HG02642 (cell line): ENCODE results near the gene NACC2.

Source experiments
- ATAC-seq: cut with Tn5 transposase; IDR thresholded peaks from one replicate; pipeline ENCODE4 v1.9.1; 2021; ENCODE audit warnings: mild to moderate bottlenecking; ENCODE audit not compliant: unreplicated experiment, poor library complexity

Gene NACC2

DNA sequence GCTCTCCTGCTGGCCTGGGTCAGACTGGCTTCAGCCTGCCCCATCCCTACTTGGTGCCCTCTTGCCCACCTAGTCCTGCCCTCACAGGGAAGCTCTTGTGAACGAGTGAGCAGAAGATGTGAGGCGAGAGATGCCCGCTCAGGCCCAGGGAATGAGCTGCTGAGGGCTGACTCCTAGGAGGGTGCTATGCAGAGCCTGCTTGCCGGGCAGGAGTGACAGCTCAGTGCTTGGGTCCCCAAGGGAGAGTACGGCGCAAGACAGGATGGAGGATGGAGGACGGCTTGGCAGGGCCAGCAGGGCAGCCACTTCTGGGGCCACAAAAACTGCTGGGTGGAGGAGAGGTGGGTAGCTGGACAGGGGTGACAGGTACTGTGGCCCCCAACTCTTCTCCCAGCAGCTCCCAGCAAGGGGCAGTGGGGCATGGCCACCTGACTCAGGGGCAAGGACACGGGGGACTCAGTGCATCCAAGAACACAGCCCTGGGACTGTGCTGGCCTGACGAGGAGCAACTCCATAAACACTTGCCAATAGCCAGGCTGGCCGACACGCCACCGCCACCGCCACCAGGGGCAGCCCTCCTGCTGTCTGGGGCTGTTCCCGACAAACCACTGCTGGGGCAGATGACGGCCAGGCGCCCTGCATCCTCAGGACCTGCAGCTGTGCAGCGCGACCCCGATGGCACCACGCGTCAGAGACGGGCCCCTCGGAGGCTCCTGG, 78.4 kb downstream of the NACC2 start:
- no peak for ATAC-seq

DNA sequence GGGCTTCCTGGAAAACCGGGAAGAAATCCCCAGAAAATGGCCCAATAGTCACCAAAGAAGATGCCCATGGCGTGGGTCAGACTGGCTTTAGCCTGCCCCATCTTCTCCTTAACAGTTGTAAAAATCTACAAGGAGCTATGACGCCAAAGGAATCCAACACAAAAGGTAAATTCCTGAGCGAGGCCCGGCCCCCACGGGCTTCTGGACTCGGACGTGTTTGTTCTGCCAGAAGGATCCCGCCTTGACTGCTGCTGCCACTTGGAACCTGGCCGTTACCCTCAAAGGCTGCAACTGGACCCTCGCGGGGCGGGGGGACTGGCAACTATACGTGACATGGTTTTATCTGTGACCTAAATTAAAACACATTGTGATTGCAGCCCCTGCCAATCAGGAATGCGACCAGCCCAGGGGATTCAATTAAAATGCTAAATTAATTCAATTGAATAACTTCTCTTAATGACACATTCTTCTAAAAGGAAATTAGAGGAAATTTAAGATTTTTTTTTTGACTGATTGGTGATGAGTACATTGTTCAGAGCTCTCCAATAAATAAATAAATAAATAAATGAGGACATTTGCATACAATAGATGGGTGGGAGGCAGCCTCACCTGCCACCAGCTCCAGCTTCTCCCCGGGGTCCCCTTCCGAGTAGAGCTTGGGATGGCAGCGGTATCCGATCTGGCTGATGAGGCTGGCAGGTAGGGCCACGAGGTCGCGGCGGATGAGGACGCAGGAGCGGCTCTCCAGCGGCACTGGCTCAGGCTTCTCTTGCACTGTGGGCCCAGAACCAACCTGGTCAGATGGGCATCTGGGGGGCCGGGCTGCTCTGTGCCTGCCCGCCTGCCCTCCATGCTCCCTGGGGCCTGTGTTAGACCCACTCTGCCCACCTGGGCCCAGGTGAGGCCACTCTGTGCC, 79.2 kb downstream of the NACC2 start:
- ATAC-seq: no peak

DNA sequence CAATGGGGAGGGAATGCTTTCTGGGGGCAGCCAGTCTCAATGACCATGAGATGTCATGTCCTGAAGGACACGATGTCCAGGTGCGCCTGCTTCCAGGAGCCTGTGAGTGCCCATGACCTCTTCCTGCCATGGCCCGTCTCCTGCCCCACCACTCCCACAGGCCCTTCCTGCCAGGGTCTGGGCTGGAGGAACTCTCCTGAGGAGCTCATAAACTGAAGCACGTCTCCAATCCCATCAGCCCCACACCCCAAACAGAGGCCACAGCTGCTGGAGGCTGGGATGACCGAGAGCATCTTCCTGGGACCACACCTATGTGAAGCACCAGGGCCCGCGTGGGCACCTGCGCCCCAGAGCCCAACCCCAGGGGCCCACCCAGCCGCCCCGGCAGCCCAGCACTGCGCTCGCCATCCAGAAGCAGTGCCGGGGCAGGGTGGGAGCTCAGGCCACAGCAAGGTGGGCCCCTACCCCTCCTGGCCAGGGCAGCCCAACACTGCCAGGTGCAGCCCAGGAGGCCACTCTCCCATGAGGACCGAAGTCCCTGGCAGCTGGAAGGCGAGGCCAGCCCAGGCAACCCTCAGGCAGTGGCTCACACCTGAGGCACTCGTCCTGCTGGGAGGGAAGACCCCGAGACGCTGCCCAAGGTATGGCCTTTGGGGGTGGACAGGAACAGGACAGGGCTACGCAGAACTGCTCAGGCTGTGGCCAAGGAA, 80.0 kb downstream of the NACC2 start:
- ATAC-seq: no peak

DNA sequence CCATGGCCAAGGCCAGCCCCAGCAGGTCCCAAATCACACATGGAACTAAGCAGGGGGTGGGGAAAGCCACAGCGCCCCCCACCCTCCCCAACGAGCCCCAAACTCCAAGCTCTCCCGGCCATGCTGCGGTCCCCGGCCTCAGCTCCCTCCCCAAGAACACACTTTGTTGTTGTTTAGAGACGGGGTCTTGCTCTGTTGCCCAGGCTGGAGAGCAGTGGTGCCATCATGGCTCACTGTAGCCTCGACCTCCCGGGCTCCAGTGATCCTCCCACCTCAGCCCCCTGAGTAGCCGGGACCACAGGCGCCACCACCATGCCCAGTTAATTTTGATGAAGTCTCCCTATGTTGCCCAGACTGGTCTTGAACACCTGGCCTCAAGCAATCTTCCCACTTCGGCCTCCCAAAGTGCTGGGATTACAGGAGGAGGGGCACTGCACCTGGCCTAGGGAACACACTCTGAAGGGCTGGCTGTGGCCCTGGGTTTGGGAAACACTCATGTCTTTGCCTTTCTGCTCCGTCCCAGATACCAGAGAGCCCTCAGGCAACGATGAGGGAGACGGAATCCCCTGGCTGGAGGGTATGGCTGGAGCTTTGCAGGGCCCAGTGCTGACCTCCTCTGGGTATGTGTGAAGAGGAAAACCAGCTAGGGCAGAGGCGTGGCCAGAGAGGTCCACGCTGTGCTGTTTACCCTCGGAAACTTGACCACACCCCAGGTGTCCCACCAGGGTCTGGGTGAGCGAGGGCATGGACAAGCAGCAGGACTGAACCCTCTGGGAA, 80.8 kb downstream of the NACC2 start:
- ATAC-seq: no peak

DNA sequence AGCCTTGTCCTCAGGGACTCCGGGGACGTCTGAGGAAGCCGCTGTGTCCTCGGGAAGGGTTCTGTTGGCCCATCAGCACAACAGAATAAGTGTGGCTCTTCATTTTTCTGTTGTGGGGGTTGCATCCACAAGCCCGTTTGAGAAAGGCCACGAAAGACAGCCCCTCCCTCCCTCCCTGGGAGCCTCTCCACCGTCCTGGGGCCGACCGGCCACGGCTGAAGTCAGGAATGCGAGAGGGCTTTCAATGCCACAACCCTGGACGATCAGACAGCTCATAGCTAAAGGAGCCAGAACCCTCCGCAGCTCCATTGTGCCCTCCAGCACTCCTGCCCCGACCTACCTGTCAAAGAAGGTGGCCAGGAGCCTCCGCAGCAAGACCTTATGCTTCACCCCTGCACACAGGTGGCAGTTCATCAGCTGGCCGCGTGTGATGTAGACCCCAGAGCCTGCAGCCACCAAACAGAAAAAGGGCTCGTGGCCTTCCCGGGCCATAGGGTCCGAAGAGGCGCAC, 81.5 kb downstream of the NACC2 start:
- no peak for ATAC-seq

DNA sequence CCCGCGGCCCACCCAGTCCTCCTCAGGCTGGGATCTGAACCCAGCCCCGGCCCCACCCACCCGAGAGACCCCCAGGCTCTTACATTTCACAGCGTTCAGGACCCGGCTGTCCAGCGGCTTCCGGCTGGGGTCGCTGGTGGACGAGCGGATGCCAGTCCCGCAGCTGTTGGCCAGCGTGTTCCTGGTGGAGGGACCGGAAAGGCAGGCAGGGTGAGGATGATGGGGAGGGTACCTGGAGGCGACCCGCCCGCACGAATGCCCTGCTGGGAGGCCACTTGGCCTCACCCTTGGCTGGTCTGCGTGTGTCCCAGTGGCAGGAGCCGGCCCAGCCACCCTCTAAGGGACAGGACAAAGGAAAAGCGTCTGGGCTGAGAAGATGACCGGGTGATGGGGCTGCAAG, 82.0 kb downstream of the NACC2 start:
- ATAC-seq: no peak

DNA sequence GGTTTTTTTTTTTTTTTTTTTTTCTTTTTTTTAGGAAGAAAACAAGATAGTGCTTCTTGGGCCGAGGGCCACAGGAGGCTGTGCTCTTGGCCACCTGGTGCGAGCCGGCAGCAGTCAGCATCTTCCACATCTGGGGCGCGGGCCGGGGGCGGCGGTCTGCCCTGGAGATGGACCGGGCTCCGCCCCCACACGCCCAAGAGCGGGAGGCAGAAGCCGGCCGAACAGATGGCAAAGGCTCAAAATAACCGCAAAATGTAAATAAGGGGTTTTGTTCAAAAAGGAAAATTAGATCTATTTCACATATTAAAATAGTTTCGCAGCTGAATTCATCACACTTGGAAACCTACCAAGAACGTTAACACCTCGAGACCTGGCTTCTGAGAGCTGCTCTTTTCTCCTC, 82.4 kb downstream of the NACC2 start:
- ATAC-seq: no peak

DNA sequence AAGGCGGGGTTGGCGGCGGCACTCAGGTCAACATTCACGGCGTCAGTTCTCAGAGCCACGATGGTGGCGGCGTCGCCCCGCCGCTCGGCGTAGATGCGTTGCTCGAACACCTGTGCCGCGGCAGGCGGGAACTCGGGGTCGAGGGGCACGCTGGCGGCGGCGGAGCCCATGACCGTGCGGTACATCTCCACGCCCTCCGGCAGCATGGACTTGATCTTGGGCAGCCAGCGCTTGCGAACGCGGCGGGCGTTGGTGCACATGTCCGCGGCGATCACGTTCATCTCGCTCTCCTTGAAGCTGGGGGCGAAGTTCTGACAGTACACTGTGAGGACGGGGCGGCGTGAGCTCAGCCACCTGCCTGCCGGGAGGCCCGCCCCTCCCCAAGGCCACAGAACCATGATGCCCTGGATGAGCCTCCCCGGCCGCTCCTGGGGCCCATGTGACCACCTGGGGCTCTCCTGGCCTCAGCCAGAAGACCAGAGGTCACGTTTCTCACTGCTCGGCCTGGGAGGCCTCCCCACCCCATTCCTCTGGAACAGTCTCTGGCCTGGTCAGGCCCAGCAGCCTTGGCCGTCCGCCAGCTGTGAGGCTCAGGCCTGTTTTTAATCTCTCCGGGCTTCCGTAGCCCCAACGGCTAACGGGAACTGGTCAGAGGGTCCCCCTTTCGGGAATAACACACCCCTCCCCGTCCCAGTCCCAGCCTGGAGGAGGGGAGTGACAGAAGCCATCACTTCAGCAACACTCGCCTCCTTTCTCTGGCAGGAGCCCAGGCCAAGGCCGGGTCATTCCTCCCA, 83.2 kb downstream of the NACC2 start:
- ATAC-seq: no peak

DNA sequence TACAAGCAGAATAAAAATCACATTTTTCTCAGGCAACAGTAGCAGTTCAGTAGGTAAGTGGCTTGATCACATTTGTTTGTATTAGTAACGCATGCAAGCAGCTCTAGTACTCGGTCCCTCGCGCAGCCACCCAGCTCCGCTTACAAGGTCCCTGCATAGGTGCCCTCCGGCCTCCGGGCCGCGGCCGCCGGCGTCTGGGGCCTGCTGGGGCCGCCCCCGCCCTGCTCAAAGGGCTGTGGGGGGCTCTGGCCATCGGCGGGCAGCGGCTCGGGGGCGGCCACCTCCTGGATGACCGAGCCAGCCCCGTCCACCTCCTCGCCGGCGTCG, 83.8 kb downstream of the NACC2 start:
- no peak for ATAC-seq

DNA sequence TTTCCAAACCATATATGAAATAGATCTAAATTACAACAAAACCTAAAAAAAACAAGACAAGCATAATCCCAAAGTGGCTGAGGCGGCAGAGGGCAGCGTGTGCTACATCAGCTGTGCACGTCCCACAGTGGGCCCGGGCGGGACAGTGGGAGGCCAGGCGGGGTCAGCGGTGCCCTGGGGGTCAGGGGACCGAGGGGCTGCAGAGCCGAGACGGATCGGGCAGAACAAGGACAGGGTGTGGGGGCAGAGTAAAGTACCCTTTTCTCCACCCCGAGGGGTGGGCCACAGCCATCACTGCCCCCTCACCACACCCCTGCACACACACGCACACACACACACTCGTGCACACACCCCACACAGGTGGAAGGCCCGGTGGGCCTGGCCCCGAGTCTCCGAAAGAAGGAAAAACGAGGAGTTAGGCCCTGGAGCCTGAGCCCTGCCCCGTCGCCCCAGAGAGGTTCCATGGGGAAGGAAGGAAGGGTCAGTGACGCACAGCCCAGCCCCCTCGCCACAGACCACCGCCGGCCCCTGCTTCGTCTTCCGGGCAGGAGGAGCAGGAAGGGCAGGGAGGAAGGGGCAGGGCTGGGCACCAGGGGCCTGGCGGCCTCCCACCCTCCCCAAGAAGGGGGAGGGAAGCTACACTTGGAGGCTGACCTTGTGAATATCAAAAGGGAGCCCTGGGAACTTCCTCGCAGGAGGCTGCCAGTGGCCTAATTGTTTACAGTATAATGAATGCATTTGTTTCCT, 84.3 kb downstream of the NACC2 start:
- no peak for ATAC-seq

DNA sequence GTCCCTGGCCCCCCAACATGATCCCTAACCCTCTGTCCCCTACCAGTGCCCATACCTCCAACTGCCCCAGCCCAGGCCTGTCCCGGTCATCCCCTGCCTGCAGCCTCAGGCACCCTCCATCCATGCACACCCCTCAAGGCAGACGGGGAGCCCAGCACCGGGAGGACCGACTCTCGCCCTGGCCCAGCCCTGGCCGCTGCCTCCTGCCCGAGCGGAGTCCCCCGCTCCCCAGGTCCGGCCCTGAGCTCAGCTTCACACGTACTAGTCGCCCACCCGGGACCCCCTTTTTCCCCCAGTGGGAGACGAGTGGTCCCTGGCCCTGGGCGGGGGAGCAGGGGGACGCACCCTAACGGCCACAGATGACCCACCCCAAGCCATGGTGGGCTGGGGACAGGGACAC, 84.9 kb downstream of the NACC2 start:
- no peak for ATAC-seq

DNA sequence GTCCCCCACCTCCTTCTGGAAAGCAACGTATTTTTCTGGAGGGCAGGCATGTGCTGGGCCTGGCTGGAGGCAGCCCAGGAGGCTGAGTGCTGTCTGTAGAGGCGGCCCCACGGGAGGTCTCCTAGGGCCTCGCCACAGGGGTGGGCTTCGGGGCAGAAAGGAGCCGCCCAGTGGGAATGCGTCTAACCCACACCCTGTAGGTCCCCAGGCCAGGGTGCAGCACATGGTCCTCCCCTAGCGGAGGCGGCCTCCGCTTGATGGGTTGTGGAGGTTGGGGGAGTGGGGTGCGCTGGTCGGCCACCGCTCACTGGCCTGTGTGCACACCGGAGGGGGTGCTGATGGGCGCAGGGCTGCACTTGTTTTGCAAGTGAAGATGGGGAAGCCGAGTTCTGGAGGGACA, 85.6 kb downstream of the NACC2 start:
- no peak for ATAC-seq

DNA sequence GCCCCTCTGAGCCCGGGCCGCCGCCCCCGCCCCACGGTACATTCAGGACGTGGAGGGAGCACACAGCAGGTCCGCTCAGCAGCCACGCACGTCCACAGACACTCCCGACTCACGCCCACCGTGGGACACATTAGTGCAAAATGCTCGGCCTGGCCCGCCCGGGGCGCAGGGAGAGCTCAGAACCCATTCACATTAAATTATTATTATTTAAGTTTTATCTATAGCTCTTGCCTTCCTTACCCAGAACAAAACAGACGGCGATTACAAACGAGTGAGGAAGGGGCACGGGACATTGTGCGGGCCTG, 86.4 kb downstream of the NACC2 start:
- no peak for ATAC-seq

DNA sequence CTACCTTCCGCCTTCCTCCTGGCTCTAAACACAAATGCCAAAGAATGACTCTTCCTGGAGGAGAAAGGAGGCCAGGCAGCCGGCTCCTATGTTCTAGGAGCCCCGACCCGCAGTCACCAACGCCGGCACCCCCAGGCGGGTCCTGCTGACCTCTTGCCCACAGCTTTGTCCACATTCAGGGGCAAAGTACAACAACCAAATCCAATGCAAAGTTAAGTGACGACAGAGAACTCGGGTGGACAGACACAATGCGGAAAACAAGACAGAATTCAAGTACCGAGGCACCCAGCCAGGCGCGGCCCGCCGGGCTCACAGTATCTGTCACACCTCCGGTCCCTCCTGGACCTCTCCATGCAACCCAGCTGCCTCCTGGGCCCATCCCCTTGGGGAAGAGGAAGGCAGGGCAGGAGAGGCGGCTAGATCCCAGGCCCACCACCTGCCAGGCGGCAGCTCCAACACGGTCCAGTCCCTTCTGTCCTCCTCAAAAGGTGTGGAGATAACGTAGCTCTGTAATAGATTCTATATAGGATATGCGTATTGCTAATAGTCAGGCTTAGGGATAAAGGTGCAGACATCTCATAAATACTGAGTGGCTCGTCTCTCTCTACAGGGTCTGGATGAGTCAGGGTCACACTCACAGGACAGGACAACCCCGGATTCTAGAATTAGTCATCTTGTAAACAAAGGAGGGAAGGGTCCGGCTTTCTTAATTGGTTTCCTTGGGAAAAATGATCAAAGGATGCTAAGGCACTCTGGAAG, 87.0 kb downstream of the NACC2 start:
- no peak for ATAC-seq

DNA sequence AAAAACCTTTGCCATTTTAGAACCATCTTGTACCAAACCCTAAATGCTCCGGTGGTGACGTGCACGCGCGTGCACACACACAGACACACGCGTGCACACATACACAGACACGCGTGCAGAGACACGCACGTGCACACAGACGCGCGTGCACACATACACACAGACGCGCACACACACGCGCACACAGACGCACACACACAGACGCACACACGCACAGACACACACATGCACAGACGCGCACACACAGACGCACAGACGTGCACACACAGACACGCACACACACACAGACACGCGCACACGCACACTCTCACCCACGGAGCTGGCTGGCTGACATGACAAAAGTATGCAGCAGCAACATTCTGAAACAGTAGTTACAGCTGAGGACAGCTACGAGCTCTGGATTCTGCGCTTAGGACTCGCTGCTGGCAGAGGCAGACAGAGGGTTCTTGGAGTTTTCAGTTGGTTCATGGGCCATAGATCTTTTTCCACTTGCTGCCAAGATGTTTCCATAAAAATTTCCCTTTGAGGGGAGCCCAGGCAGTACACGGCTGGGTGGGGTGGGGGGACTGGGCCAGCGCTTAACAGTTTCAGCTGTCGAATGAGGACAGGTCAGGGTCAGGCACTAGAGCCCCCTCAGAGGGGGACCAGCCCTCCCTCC, 87.7 kb downstream of the NACC2 start:
- ATAC-seq: no peak

DNA sequence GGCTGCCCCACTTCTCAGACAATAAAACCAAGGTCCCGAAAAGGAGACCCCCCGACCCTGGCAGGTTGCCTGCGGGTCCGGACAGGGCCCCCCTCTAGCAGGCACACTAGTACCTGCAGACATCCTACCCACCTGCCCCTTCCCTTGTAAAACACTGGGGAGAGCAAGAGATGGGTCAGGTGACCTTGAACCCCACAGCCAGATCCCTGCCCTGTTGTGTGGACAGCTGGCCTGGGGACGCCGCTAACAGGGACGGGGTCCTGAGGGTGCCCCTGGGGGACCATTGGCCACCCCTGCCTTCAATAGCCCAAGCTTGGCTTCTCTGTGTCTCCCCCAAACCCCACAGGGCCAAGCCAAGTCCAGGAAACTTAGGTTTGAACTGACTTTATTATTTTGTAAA, 88.9 kb downstream of the NACC2 start:
- no peak for ATAC-seq

DNA sequence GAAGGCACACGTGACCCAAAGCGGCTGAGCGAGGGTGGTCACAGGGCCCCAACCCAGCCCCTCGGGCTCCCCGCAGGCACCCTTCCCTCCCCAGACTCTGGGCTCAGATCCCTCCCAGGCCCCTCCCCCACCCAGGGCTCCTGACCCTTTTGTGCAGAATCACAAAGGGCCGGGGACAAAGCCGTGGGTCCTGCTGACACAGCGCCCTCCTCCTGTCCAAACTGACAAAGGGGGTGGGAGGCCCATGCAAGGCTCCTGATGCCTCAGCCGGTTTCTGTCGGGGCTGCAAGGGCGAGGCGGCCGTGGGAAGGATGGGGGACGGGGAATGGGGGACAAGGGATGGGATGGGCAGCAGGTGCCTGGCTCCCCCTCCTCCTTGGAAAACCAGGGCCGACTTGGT, 90.4 kb downstream of the NACC2 start:
- no peak for ATAC-seq

DNA sequence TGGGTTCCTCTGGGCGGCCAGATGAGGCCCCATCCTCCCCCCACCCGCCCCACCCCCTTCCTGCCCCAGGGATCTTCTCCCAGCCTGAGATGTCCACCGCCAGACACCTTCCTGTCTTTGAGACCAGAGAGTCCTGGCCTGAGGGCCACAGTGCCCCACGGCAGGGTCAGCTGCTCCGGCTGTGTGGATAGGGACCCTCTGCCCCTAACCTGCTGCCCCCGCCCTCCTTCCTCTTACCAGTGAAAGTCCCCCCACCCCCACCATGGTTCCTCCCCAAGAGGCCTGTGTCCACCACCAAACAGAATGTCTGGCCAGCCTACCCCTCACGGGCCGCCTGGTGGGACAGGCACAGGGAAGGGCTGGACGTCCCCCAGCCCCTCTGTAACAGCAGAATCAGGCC, 90.9 kb downstream of the NACC2 start:
- no peak for ATAC-seq
